A549 (cell line): ENCODE data around the gene GABRR2.

Experiments
- MAX ChIP-seq: IDR thresholded peaks from 2 replicates; pipeline ENCODE4 v1.6.1; 2012
- POLR2A ChIP-seq: IDR thresholded peaks from 2 replicates; pipeline ENCODE4 v1.6.1; 2012; ENCODE audit warnings: mild to moderate bottlenecking, low read length
- TF ChIP-seq, protein P1 (sequence below): fragments of >200 bp; sonication (Bioruptor Twin); formaldehyde crosslinking; IDR thresholded peaks from 3 replicates; pipeline ENCODE4 v1.5.1; 2016

- TF ChIP-seq, protein P1, sequence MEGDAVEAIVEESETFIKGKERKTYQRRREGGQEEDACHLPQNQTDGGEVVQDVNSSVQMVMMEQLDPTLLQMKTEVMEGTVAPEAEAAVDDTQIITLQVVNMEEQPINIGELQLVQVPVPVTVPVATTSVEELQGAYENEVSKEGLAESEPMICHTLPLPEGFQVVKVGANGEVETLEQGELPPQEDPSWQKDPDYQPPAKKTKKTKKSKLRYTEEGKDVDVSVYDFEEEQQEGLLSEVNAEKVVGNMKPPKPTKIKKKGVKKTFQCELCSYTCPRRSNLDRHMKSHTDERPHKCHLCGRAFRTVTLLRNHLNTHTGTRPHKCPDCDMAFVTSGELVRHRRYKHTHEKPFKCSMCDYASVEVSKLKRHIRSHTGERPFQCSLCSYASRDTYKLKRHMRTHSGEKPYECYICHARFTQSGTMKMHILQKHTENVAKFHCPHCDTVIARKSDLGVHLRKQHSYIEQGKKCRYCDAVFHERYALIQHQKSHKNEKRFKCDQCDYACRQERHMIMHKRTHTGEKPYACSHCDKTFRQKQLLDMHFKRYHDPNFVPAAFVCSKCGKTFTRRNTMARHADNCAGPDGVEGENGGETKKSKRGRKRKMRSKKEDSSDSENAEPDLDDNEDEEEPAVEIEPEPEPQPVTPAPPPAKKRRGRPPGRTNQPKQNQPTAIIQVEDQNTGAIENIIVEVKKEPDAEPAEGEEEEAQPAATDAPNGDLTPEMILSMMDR = no peak
- TF ChIP-seq POLR2A (no peak), MAX (no peak)
Observed at GRCh38 chr6:89315249-89315885, at the start of gene GABRR2.
